Activated CD4-positive, CD25-positive, alpha-beta regulatory T cell treated with anti-CD3 and anti-CD28 coated beads, Interleukin-2, amount 50 U/mL, for 72 hours (primary cell): Measurements from ENCODE around the gene STK38L.

Source experiments
- DNase-seq: peaks from one replicate; pipeline ENCODE4 v3.0.0; 2021

The STK38L gene

DNA sequence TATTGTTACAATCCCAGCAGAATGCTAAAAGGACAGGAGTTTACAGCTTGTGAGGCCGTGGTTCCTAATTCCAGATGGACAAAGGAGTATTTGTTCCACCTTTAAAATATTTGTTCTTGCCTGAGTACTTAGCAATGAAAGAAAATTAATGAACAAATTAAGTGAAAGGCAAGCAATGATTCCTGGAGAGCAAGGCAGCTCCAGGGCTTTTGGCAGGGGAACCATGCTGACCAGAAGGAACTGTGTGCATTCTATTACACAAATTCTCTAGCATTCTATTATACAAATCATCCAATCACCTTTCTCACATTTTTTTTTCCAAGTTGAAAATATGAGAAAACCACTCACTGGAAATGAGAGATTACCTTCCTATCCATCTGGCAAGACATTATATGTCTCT lies 86.8 kb downstream of the STK38L start:
- no peak for DNase-seq

DNA sequence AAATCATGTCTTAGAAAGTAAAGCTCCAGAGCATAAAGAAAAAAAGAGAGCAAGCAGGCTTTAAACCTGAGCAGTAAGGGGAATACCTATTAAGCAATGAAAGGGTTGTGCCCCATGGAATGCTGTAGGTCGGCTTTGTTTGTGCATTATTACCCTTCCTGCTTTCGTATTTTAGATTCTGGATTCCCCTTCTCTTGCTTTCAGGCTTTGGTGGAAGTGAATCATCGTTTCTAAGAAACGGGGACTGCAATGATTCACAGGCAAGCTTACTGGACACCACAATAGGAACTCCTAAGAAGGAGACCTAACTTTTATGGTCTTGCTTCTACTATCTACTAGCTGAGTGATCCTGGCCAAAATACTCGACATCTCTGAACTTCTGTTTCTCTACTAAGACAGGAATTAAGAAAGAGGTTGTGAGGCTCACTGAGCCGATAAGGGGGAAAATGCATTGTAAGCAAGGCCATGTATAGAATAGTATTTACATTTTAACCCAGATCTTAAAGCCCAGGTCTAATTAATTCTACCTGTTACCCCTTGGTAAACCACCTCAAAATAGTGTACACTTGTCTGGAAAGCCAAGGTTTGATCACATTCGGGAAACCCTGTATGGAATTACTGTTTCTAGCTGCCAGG lies 87.3 kb downstream of the STK38L start:
- no peak for DNase-seq

DNA sequence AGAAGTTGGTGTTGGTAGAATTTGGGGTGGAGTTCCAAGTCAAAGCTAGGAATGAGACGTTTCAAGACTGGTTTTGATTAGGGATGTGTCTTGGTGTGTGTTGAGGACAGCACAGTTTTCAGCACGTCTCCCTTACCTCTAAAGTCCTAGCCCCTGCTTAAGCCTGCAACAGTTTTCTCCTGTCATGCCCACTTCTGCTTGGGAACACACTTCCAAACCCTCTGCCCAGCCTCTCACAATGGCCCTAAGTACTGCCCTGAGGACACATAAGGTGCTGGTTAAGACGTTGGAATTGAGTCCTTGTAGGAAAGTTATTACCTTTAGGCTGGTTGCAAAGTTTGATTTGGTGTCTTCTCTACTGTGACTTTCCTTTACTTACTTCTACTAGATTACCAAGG lies 87.8 kb downstream of the STK38L start:
- DNase-seq: no peak

DNA sequence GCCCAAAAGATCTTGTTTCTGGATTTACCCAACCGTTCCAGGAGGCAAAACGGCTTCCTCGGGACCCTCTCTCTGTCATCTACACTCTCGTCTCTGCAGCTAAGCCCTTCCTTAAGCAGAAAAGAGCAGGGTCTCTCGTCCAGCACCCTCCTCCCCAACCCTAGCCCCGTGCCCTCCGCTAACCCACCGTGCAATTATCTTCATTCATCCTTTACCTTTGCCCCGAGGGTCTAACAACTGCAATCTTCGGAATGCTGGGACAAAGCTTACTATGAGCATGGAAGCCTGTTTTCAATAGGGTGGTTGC lies 88.3 kb downstream of the STK38L start:
- no peak for DNase-seq

DNA sequence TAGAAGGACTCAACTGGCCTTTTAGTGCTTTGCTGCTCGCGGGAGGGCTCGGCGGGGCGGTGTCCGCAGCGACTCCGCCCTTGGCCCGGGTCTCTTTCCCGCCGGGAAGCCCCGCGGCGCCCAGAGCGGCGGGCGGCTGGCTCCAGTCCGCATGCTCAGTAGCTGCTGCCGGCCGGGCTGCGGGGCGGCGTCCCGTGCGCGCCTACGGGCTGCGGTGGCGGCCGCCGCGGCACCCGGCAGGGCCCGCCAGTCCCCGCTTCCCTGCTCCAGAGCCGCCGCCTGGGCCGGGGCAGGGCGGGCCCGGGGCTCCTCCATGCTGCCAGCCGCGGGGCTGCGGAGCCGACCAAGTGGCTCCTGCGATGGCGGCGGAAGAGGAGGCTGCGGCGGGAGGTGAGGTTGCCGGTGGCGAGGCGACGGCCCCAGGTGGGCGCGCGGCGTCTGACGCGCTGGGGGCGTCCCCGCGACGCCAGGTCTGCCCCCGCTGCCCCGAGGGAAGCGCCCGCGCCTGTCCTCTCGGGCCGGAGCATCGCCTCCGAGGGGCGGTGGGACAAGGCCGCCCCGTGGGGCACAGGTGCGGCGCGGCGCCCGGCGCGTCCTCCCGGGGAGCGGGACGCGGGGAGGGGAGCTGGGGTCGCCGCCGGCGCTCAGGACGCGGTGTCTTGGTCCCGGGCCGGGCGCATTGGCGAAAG lies 88.8 kb downstream of the STK38L start, which contains the start of gene BMAL2:
Gene BMAL2, plus strand, starts transcription at position 123 of the 689 bp plus-strand sequence. Its CDS starts 237 bp downstream, at position 360.
- DNase-seq: peak; percentile 58

DNA sequence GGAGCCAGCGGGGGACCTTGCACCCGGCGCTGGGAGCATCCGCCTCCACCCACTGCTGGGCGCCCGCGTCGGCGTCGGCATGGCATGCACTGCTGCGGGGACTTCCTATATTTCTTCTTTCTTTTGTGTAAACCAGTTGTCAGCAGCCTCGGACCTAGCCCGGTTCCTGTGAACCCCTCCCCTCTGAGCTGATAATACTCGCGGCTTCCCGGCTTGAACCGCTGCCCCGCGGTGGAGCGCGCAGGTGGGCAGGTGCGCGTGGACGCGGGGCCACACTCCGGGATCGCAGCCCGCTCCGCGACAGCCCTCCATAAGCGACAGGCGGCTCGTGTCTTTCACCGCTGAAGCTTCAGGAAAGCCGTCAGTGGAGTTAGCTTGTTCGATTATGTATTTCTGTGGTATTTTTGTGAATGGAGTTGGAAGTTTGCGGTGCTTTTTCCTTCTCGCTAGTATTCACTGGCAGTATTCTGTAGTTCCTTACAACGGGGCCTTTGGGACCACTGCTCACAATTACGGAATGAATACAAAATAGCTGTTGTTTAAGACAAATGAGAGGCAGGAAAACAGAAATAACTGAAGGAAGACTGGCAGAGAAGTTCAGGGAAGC lies 89.4 kb downstream of the STK38L start:
- DNase-seq: peak; percentile 59

DNA sequence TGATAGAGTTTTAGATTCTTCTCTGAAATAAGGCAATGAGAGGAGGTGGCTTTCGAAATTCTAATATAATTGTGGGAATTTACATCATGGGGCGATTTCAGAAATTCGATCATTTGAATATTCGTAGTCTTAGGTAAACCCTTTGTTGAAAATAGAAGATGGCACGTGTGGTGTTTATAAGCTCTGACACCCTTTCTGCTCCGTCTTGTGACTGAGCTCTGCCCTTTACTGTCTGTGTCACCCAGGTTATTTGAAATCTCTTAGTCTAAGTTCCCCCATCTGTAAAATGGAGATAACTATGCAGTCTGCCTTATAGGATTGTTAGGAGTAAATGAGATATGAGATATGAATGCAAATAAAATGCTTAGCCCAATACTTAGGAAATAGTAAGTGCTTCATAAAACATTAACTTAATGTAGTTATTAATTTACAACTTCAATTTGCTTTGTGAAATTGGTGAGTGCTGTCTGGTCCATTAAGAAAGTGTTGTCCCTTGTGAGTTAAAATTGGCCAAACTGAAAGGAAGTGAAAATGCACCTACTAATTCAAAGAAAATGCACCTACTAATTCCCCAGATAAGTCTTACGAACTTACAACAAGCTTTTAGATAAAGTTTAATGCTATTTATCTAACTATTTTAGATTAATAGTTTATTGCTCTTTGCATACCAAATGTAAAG lies 90.1 kb downstream of the STK38L start:
- DNase-seq: no peak

DNA sequence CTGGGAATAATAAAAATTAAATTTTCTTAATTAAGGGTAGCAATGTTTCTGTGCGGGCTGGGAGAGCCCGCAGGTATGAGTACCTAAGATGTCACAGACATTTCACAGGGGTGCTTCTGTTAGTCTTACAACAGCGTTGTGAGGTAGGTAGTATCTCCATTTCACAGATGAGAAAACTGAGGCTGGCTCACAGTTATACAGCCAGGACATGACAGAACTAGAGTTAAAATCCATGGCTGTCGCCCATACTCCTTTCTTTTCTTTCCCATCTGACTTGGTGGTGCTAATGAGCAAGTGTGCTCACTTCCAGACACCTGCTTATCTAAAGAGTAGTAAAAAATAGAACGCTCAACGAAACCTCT lies 90.6 kb downstream of the STK38L start:
- no peak for DNase-seq

DNA sequence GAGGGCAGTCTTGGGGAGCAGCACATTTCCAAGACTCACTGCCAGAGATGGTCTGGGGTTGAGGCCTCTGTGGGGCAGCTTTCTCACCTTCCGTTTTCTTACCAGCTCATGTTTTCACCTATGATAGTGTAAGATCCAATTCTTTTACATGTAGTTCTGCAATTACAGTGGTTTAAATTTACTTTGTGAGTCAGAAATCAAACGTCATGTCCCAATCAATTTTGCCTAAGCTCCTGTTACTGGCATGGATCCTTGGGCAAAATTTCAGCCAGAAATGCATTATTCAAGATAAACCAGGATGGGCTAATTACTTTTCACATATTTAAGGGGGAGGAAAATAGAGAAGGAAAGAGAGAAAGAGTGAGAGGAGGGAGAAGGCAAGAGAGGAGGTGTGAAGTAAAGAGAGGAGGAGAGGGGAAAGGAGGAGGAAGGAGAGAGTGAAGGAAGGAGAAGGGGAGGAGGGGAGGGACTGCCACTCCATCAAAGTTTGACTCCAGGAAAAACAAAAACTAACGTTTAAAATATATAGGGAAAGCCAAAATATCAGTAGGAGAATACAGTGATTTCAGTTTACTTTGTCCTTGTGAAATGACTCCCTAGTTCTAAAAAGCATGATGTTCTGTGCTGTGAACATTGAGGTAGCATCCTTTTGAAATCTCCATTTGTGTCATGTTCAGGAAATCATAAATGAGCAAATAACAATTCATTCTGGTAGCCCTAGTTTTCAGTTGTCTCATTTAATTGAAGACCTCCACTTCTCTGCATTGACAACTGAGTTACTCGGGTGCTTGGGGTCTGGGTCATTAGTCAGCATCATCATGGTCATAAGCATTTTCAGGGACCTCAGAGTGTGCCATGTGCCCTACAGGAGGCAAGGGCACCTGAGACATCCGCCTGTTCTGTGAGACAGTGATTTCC lies 91.5 kb downstream of the STK38L start:
- no peak for DNase-seq

DNA sequence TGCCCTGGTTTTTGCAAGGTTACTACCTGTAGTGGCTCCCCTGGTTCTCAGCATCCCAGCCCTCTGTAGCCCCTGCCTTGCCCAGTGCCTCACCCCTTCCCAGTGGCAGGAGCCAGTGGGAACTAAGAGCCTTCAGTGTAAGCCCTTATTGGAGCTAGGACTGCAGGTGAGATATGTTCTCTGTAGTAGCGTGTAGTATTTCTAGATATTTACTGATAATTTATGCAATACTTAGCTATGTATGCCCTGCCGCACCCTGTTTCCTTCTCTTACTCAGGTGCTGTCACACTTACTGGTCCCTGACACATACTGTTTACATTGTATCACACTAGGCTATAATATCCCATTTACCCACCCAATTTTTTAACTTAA lies 92.2 kb downstream of the STK38L start:
- no peak for DNase-seq

DNA sequence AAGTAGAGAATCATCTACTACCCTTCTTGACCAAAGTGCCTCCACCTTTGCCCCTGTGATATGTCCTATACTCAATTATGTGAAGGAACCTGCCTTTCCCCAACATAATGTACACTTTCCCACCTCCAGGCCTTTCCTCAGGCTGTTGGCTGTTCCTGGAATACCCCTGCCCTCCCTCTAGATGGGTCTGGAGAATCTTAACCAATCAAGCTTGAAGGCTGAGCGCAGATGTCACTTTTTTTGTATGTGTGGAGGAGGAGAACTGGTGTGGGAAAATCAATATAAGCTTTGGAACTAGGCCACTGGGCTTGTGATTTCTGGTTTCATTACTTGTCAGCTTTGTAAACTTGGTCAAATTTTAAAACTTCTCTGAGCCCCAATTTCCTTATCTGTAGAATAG lies 93.3 kb downstream of the STK38L start:
- no peak for DNase-seq

DNA sequence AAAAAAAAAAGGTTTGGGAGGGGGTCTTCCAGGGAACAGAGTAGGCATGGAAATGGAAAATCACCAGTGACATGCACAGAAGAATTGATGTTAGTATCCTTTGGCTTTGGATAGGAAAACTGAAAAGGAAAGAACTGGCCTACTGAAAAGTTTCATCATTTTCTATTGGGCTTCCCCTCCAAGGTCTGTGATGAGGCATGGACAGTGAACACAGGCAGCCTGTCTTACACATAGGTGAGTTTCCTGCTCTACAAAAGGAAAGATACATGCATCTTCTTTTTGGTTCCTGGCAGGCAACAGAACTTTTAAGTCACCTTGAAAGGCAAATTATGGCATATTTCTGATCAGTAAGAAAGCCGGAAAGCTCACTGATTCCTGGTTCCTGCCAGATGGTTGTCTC lies 94.4 kb downstream of the STK38L start:
- no peak for DNase-seq

DNA sequence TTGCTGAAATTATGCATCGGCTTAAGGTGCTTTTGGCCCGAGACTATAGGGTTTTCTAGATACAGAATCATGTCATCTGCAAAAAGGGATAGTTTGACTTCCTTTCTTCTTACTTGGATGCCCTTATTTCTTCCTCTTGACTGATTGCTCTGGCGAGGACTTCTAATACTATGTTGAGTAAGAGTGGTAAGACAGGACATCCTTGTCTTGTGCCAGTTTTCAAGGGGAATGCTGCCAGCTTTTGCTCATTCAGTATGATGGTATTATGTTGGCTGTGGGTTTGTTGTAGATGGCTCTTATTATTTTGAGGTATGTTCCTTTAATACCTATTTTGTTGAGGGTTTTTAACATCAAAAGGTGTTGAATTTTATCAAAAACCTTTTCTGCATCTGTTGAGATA lies 96.9 kb downstream of the STK38L start:
- no peak for DNase-seq

DNA sequence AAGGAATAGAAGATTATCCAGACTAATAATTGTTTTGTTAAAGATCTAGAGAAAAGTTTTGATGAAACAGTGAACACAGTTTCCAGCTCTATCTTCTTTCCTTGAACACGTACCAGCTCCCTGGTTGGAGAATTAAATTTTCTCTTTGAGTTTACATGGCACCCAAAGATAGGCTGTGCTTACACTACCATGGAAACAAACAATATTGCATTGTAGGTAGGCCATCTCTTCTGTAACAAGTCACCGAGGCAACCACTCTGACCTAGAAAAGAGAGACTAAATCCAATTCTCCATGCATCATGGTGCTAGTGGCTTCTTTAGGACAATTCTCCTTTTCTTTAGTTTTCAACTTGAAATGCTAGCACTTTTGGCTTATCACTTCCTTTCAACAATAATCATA lies 98.5 kb downstream of the STK38L start:
- no peak for DNase-seq

DNA sequence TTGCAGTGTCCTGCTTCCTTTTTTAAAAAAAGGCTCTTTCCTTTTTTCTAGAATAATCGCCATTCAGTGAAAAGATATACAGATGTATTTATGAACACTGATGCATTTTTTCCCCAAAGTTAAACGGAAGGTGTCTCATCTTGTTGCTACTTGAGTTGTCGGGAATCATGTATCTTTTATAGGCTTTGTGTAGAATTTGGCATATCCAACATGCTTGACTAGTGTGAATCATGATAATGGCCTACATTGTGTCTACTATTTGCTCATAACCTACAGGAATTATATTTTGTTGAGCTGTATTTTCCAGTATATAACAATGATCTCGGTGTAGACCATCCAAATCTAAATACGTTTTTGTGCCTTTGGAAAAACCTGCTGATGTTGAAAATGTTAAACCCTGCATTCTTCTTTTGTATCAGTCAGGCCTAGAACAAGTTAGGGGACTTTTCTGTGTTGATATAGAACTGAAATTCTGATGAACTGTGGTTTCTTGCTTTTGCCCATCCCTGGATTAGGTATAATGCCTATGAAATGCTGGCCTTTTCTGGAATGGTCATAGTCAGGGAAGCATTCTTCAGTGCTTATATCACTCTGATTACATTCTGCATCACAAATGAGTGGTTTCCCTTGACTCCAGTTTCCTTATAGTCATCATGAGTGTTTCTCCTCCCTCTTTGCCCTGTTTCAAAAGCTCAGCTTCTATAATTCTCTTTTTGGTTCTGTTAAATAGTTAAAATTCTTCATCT lies 99.3 kb downstream of the STK38L start:
- no peak for DNase-seq

DNA sequence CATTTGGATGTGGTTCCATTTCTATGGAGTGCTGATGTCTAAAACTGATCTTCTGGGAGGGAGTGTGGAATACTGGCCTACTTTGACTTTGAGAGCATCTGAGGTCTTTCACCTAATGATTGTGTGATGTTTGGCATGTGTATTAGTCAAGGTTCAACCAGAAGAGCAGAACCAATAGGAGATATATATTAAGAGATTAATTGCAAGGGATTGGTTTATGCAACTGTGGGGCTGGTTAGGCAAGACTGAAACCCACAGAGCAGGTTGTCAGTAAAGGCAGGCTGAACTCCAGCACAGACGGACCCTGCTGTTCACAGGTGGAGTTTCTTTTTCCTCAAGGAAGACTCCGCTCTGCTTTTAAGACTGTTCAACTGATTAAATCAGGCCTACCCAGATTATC lies 100.2 kb downstream of the STK38L start:
- no peak for DNase-seq

DNA sequence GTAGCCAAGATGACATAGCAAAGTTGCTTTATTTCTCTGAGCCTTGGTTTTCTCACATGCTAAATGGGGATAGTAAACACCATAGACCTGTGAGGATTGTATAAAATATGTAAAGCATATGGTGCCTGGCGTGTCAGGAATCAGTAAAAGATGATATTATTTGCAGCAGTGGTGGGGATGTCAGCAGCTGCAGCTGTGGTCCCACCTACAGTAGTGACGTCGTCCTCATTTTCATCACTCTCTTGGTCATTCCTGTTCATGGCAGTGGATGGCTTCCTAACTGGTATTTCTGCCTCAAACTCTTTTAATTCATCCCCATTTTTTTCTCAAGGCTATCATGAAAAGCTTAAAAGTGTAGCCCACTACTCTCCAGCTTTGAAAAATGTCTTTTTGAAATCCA lies 100.7 kb downstream of the STK38L start:
- DNase-seq: no peak

DNA sequence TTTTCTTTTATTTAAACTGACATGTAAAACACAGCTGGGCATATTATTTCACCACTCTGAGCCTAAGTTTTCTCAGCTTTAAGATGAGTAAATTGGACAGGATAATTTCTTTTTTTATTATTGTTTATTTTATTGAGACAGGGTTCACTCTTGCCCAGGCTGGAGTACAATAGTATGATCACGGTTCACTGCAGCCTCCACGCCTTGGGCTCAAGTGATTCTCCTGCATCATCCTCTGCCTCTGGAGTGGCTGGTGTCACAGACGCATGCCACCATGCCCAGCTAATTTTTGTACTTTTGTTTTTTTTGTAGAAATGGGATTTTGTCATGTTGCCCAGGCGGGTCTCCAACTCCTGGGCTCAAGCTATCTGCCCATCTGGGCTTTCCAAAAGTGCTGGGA lies 101.3 kb downstream of the STK38L start:
- no peak for DNase-seq

DNA sequence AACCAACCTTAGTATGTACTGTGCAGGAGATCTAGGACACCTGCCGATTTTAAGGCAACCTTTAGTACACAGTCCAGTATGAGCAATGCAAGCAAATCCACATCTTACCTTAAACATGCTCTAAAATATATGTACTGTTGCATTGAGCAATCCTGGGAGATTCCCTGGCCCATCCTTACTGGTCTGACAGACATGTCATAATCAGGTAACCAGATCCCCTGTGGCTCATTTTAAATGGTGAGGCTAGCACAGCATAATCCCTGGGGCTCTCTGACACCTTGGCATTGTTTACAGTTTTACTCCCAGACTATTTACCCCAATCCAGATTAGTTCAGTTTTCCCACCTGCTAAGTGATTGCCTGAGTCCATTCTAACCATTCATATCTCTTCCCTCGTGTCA lies 103.7 kb downstream of the STK38L start:
- no peak for DNase-seq

DNA sequence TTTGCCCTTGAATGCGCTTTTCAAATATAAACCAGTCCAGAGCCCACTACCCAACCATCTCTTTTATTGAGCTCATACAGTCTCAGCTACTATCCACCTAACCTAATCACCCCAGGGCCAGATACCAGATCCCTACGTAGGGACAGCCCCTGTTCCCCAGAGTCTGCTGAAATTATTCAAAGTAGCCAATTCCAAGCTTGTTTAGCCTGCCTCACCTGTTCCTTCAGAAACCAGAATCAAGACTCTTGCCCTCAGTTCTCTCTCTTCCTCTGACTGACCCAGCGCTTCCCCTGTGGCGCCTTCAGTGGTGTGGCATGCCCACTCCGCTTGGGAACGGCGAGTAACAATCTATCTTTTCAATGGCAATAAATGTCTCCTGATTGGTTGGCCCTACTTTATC lies 107.4 kb downstream of the STK38L start:
- DNase-seq: no peak

DNA sequence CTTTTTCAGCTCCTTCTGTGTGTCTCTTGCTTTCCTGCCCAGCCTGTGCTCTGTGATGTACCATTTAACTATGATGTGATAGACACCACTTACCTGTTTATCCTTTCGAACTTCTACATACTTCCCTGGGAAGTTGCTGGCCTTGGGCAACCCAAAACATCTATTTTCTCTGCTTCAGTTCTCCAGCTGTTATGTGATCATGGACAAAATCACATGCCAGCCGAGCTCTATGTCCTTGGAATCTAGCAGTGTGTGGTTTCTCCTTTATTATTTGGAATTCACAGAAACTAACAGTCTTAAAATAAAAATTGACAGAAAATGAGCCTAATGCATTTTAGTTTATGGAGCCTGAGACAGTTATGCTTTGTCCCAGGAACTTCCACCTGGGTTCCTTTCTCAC lies 111.4 kb downstream of the STK38L start:
- DNase-seq: no peak

DNA sequence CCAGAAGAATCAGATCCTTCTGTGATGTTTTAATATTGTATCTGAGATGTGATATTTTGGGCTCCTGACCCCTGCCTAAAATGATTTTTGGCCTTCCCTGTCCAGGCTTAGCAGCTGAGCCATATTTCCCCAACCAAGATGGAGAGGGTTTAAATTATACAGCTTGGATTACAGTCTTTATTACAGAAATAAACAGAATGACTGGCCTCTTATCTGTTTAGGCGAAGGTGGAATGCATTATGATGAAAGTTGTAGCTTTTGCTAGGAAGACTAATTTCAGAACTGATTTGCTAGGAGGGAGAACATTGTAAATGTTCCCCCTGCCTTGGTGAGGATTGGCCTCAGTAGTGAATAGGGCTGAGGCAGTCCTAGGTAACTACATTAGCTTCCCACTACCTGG lies 111.9 kb downstream of the STK38L start:
- DNase-seq: no peak
